HepG2 (cell line): Measurements from ENCODE around the gene U2AF1L4. TPM values are rescaled to one million over a fixed set of nuclear protein-coding genes. Genes with fewer than 3 reads are reported as not detected.
A peak's percentile ranks its signal among the peaks of the same experiment; 100 is the strongest.

Experiments used
- BCL6 ChIP-seq: IDR thresholded peaks from 2 replicates; pipeline ENCODE4 v1.6.1; 2016; ENCODE audit warnings: missing genetic modification reagents, missing compliant biosample characterization
- HOXA7 ChIP-seq: sonication (generic); formaldehyde crosslinking; IDR thresholded peaks from 2 replicates; pipeline ENCODE4 v1.8.1; 2022; ENCODE audit warnings: mild to moderate bottlenecking, missing genetic modification reagents, moderate library complexity
- JDP2 ChIP-seq: sonication (generic); formaldehyde crosslinking; IDR thresholded peaks from 2 replicates; pipeline ENCODE4 v1.8.1; 2022; ENCODE audit warnings: missing genetic modification reagents, borderline replicate concordance
- KDM6A ChIP-seq: IDR thresholded peaks from 2 replicates; pipeline ENCODE4 v1.6.1; 2016; ENCODE audit warnings: low read depth
- KMT2B ChIP-seq: IDR thresholded peaks from 2 replicates; pipeline ENCODE4 v1.6.1; 2016; ENCODE audit warnings: missing genetic modification reagents, missing compliant biosample characterization
- MBD4 ChIP-seq: IDR thresholded peaks from 2 replicates; pipeline ENCODE4 v1.6.1; 2012; ENCODE audit warnings: low read length, inconsistent platforms, borderline replicate concordance
- MTA1 ChIP-seq: sonication (generic); formaldehyde crosslinking; IDR thresholded peaks from 2 replicates; pipeline ENCODE4 v1.4.0; 2020; ENCODE audit warnings: missing genetic modification reagents, mild to moderate bottlenecking, borderline replicate concordance
- NR2F1 ChIP-seq, 2 experiments: fragments of 450-650 bp in 1 of 2; formaldehyde crosslinking in 1 of 2; IDR thresholded peaks; 2 replicates each; pipeline versions ENCODE4 v1.5.0 to v1.6.1; 2016 to 2020; ENCODE audit warnings: mild to moderate bottlenecking in 1 of 2, missing compliant biosample characterization in 1 of 2, missing genetic modification reagents in 1 of 2, moderate library complexity in 1 of 2
- PTBP1 ChIP-seq: fragments of 200-400 bp; formaldehyde crosslinking; IDR thresholded peaks from 2 replicates; pipeline ENCODE4 v1.6.1; 2018; ENCODE audit warnings: low read length, low read depth; ENCODE audit not compliant: poor library complexity, severe bottlenecking
- RXRB ChIP-seq: IDR thresholded peaks from 2 replicates; pipeline ENCODE4 v1.6.1; 2016; ENCODE audit warnings: borderline replicate concordance, missing genetic modification reagents, missing compliant biosample characterization
- SAP130 ChIP-seq: IDR thresholded peaks from 2 replicates; pipeline ENCODE4 v1.6.1; 2016; ENCODE audit warnings: low read depth
- SIX4 ChIP-seq: sonication (generic); formaldehyde crosslinking; IDR thresholded peaks from 2 replicates; pipeline ENCODE4 v1.4.0; 2020; ENCODE audit warnings: missing genetic modification reagents
- SOX13 ChIP-seq, 3 experiments: fragments of 450-650 bp in 1 of 3; sonication (generic) in 1 of 3; formaldehyde crosslinking in 1 of 3; IDR thresholded peaks in 2 of 3; conservative IDR thresholded peaks in 1 of 3; 2 replicates each; pipeline versions ENCODE4 v1.5.0 to v1.6.1; 2016 to 2020; ENCODE audit warnings: antibody characterized with exemption in 1 of 3, mild to moderate bottlenecking in 1 of 3, missing compliant biosample characterization in 1 of 3, missing genetic modification reagents in 1 of 3, moderate library complexity in 1 of 3
- TBX2 ChIP-seq: sonication (generic); formaldehyde crosslinking; IDR thresholded peaks from 2 replicates; pipeline ENCODE4 v1.5.0; 2020; ENCODE audit warnings: missing genetic modification reagents, mild to moderate bottlenecking, borderline replicate concordance
- TP53 ChIP-seq: sonication (generic); formaldehyde crosslinking; conservative IDR thresholded peaks from 2 replicates; pipeline ENCODE4 v1.4.0; 2020; ENCODE audit warnings: missing genetic modification reagents
- ZBTB34 ChIP-seq: sonication (generic); formaldehyde crosslinking; IDR thresholded peaks from 2 replicates; pipeline ENCODE4 v1.8.0; 2022; ENCODE audit warnings: mild to moderate bottlenecking, missing genetic modification reagents
- ZBTB42 ChIP-seq: sonication (generic); formaldehyde crosslinking; IDR thresholded peaks from 2 replicates; pipeline ENCODE4 v1.5.0; 2020; ENCODE audit warnings: mild to moderate bottlenecking, missing genetic modification reagents
- ZBTB7A ChIP-seq: sonication (generic); formaldehyde crosslinking; IDR thresholded peaks from 2 replicates; pipeline ENCODE4 v1.8.0; 2022; ENCODE audit warnings: mild to moderate bottlenecking, missing genetic modification reagents
- ZFP90 ChIP-seq: sonication (generic); formaldehyde crosslinking; IDR thresholded peaks from 2 replicates; pipeline ENCODE4 v1.8.0; 2022; ENCODE audit warnings: missing genetic modification reagents, mild to moderate bottlenecking, inconsistent platforms, borderline replicate concordance
- ZNF10 ChIP-seq: sonication (generic); formaldehyde crosslinking; IDR thresholded peaks from 2 replicates; pipeline ENCODE4 v1.4.0; 2020; ENCODE audit warnings: mild to moderate bottlenecking, low read depth, missing genetic modification reagents, borderline replicate concordance
- ZNF3 ChIP-seq: IDR thresholded peaks from 2 replicates; pipeline ENCODE4 v1.7.0; 2017; ENCODE audit warnings: inconsistent platforms
- ZNF460 ChIP-seq: sonication (generic); formaldehyde crosslinking; IDR thresholded peaks from 2 replicates; pipeline ENCODE4 v1.5.1; 2020; ENCODE audit warnings: missing genetic modification reagents, mild to moderate bottlenecking, borderline replicate concordance
- ZNF512 ChIP-seq: sonication (generic); formaldehyde crosslinking; IDR thresholded peaks from 2 replicates; pipeline ENCODE4 v1.4.0; 2020; ENCODE audit warnings: mild to moderate bottlenecking, missing genetic modification reagents
- ZNF563 ChIP-seq: sonication (generic); formaldehyde crosslinking; IDR thresholded peaks from 2 replicates; pipeline ENCODE4 v1.8.0; 2022; ENCODE audit warnings: mild to moderate bottlenecking, moderate library complexity, missing genetic modification reagents
- ZNF782 ChIP-seq: sonication (generic); formaldehyde crosslinking; IDR thresholded peaks from 2 replicates; pipeline ENCODE4 v1.4.0; 2020; ENCODE audit warnings: missing genetic modification reagents, mild to moderate bottlenecking, borderline replicate concordance
- ZNF816 ChIP-seq: sonication (generic); formaldehyde crosslinking; IDR thresholded peaks from 2 replicates; pipeline ENCODE4 v1.8.0; 2022; ENCODE audit warnings: missing genetic modification reagents, mild to moderate bottlenecking, borderline replicate concordance
- ZZZ3 ChIP-seq: sonication (generic); formaldehyde crosslinking; IDR thresholded peaks from 2 replicates; pipeline ENCODE4 v1.4.0; 2020; ENCODE audit warnings: missing genetic modification reagents, mild to moderate bottlenecking, borderline replicate concordance
- polyA plus RNA-seq, 8 experiments: library from polyadenylated mRNA; depleted of rRNA in 3 of 8; stranded (reverse) in 7 of 8; unstranded in 1 of 8; fragments of >200 nt; fragmentation: Illumina TruSeq in 4 of 8; extraction: Trizol in 4 of 8; gene quantifications; 2 replicates each; pipeline versions ENCODE4 v1.2.1 to v1.2.3, GENCODE V29; 2011 to 2016; ENCODE audit warnings: low read depth in 4 of 8, missing spikeins in 1 of 8, mixed read lengths in 1 of 8; ENCODE audit not compliant: insufficient read depth in 1 of 8
- total RNA-seq, 5 experiments: library from RNA; depleted of rRNA; stranded (reverse); fragments of >200 nt; fragmentation: Illumina TruSeq; extraction: Trizol; gene quantifications; 2 replicates each; pipeline ENCODE4 v1.2.3, GENCODE V29; 2016; ENCODE audit warnings: low read depth in 1 of 5

Gene U2AF1L4
- total and polyA plus RNA-seq, 2 of the 13 experiments (the other 11 are each of a cell fraction or from before 2014, with no cell fraction given) = 7.9 to 15.4 TPM

- no peak for TF ChIP-seq BCL6 (CRISPR knock-in tag)
- peak; percentile 90 for TF ChIP-seq SAP130
- peak; percentile 73; the same call in 1 of the 2 replicates for TF ChIP-seq ZZZ3
- 0 out of 2 replicates have a peak, but pooled peaks have one; percentile 40 for TF ChIP-seq TP53 (CRISPR knock-in tag)
- TF ChIP-seq ZNF782 (CRISPR knock-in tag) = no peak; the same call in 1 of the 2 replicates
- no peak for TF ChIP-seq SIX4 (CRISPR knock-in tag)
- peak; percentile 55; the same call in 1 of the 2 replicates for TF ChIP-seq MTA1
- no peak for TF ChIP-seq HOXA7 (CRISPR knock-in tag)
- TF ChIP-seq ZBTB42 (CRISPR knock-in tag) = no peak
- peak; percentile 33; the same call in 1 of the 2 replicates for TF ChIP-seq ZNF563 (CRISPR knock-in tag)
- no peak for TF ChIP-seq ZNF512 (CRISPR knock-in tag)
- TF ChIP-seq MBD4 = no peak
- peak; percentile 61 for TF ChIP-seq TBX2 (CRISPR knock-in tag)
- no peak for TF ChIP-seq RXRB (CRISPR knock-in tag)
- TF ChIP-seq ZNF3 (CRISPR knock-in tag) = no peak
- peak; percentile 48; the same call in 1 of the 2 replicates for TF ChIP-seq KMT2B (CRISPR knock-in tag)
- no peak for TF ChIP-seq ZNF10 (CRISPR knock-in tag)
- peak; percentile 57; the same call in 1 of the 2 replicates for TF ChIP-seq ZBTB7A (CRISPR knock-in tag)
- TF ChIP-seq NR2F1 (CRISPR knock-in tag; IDR thresholded peaks at IDR 0.05) = peak; percentile 66 to 68; a peak in 3 of 4 replicates
- TF ChIP-seq ZNF460 (CRISPR knock-in tag) = no peak
- peak; percentile 74; the same call in 1 of the 2 replicates for TF ChIP-seq ZBTB34 (CRISPR knock-in tag)
- no peak for TF ChIP-seq PTBP1
- 0 out of 2 replicates have a peak, but pooled peaks have one; percentile 20 for TF ChIP-seq KDM6A (CRISPR knock-in tag)
- no peak for TF ChIP-seq ZNF816 (CRISPR knock-in tag)
- TF ChIP-seq JDP2 (CRISPR knock-in tag) = no peak
- no peak for TF ChIP-seq ZFP90 (CRISPR knock-in tag)
- no peak; the same call in 1 of the 2 replicates for TF ChIP-seq SOX13 (IDR thresholded peaks at IDR 0.05)
- TF ChIP-seq SOX13 (CRISPR knock-in tag; conservative IDR thresholded peaks at IDR 0.05 in 1 of 2, IDR thresholded peaks at IDR 0.05 in 1 of 2) = peak in 1 of 2 experiments; percentile 22; a peak in 1 of 4 replicates
Observed at GRCh38 chr19:35748106-35749020, 3.1 kb upstream of the U2AF1L4 start, which contains the start of gene LIN37 (continued).
